Colon (tissue), 2 donors: ENCODE results near the gene MIPEP.

Source experiments
- FAIRE-seq: peaks from 2 replicates; lab custom pipeline; 2012; peaks lifted over from hg19 to GRCh38; lab: Jason Lieb, UNC
- donor health status: control.
- donor health status: control.

Gene MIPEP

DNA sequence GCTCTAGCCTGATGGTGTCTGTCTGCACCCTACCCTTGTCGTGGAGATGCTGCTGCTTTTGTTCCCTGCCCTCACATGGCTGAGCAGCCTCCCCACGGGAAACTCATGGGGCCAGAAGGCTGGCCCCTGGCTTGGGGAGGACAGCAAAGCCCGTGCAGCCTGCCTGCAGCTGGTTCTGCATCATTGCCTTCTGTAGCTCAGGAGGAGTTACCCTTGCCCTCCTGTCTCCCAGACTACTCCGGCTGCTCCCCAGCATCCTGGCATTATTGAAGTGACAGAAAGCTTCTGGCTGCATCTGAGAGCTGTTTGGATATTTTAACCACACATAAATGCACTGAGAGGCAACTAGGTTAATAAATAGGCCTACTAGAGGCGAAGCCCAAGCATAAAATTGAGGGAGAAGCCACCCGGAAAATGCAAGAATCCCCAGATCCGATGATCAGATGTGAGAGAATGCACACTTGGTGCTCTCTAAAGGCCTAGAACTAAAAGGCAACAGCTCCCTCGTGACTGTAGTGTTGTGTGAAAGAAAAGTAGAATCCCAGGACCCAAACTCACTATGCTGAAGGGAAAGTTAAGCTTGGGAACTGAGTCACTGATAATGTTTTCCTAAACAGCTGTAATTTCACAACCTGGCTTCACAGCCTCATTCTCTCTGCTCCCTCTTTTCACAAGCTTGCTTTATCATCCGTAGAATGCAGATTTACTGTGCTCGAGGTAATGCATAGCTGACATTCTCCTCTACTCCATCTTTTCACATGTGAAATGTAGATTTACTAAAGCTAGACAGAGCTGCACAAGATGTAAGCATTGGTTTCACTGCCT is 208.1 kb downstream of the MIPEP start:
- no peak for FAIRE-seq
